GM13976 (cell line): ENCODE measurements around the gene SIGLEC7.

ENCODE experiments used
- DNase-seq: peaks from one replicate; pipeline ENCODE4 v3.0.0; 2012; ENCODE audit warnings: low spot score
- in situ Hi-C: fragments of 300-500 bp; cut with MboI; formaldehyde crosslinking; loops from one replicate; pipeline ENCODE4 v1.12.0; 2022; ENCODE audit warnings: low sequenced_read_pairs, mixed read lengths, inconsistent platforms; ENCODE audit not compliant: unreplicated experiment
- TF ChIP-seq, protein P1 (sequence below): IDR thresholded peaks from 2 replicates; pipeline ENCODE4 v1.5.1; 2012; ENCODE audit warnings: borderline replicate concordance, mild to moderate bottlenecking; ENCODE audit not compliant: insufficient read depth; ENCODE audit errors: extremely low read depth, missing control alignments, control extremely low read depth

Gene SIGLEC7

GRCh38 chr19:51183629-51184028 is 41.5 kb downstream of the SIGLEC7 start:
- in situ Hi-C loops: no loop called here
- TF ChIP-seq, protein P1, sequence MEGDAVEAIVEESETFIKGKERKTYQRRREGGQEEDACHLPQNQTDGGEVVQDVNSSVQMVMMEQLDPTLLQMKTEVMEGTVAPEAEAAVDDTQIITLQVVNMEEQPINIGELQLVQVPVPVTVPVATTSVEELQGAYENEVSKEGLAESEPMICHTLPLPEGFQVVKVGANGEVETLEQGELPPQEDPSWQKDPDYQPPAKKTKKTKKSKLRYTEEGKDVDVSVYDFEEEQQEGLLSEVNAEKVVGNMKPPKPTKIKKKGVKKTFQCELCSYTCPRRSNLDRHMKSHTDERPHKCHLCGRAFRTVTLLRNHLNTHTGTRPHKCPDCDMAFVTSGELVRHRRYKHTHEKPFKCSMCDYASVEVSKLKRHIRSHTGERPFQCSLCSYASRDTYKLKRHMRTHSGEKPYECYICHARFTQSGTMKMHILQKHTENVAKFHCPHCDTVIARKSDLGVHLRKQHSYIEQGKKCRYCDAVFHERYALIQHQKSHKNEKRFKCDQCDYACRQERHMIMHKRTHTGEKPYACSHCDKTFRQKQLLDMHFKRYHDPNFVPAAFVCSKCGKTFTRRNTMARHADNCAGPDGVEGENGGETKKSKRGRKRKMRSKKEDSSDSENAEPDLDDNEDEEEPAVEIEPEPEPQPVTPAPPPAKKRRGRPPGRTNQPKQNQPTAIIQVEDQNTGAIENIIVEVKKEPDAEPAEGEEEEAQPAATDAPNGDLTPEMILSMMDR: no peak
- DNase-seq: no peak

GRCh38 chr19:51185069-51185867 is 43.2 kb downstream of the SIGLEC7 start:
- TF ChIP-seq, protein P1: no peak
- no peak for DNase-seq
- in situ Hi-C loops: no loop called here

DNA sequence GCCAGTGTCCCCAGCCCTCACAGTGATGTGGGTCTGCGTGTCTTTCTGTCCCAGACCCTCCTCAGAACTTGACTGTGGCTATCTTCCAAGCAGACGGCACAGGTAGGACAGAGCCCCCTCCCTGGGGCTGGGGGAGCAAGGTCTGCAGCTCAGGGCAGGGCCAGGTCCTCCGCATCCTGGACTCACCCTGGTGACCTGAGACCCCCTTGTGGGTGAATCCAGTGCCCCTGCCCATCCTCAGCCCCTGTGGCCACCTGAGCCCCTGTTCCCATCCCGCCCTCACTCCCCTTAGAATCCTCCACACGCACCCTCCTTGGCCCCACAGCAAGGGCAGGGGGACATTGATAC is 43.7 kb downstream of the SIGLEC7 start:
- no peak for DNase-seq
- TF ChIP-seq, protein P1: no peak
- in situ Hi-C loops: no loop called here

DNA sequence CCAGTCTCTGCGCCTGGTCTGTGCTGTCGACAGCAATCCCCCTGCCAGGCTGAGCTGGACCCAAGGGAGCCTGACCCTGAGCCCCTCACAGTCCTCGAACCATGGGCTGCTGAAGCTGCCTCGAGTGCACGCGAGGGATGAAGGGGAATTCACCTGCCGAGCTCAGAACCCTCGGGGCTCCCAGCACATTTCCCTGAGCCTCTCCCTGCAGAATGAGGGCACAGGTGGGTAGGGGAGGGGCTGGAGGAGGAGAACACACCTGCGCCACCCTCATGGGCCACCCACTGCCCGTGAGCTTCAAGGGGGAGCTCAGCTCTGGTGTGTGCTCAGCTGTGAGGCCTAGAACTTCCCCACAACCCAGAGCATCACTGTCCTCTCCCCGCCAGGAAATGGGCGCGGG is 44.2 kb downstream of the SIGLEC7 start:
- TF ChIP-seq, protein P1: no peak
- no peak for DNase-seq
- in situ Hi-C loops: no loop called here

DNA sequence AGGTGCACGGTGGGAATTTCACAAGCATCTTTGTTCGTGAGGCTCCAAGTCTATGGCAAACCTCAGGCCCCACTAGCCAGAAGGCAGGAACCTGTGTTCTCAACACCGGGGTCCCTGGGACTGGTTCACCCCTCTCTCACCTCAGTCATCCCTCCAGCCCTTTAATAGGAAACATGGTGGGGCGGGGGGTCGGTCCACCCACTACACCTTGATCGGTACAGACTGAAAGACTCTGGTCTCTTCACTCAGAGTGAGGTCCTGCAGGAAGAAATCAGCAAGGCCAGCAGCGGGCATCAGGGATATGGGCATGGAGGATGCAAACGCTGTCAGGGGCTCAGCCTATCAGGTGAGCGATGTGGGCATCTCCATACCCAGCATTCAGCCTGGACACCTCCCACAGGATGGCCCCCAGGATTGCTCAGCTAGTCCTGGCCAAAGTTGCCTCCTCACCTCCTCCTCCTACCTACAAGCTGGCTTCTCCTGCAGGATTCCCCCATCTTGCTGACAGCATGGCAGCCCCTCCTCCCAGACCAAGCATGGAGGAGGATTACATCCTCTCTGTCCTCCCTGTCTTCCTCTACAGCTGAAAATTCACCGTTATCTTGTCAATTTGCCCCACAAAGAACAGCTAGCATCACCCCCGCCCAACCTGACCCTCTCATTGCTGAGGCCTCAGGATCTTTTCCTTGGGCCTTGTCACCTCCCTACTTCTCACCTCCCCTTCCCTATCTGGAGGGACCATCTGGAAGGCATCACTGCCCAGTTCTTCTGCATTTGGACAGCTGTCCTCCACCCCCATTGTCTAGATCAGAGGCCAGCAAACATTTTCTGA is 45.5 kb downstream of the SIGLEC7 start:
- DNase-seq: no peak
- in situ Hi-C loops: no loop called here
- TF ChIP-seq, protein P1: no peak

GRCh38 chr19:51188227-51188559 is 46.1 kb downstream of the SIGLEC7 start:
- TF ChIP-seq, protein P1: no peak
- no peak for DNase-seq
- in situ Hi-C loops: no loop called here
